Sigmoid colon (tissue), 7 donors: ENCODE measurements around the gene MON1B. TPM values are rescaled to one million over a fixed set of nuclear protein-coding genes. Genes with fewer than 3 reads are reported as not detected.

Source experiments
- DNase-seq: peaks from one replicate; pipeline ENCODE4 v3.0.0-alpha.2; 2019
- H3K27ac ChIP-seq, 4 donors: fragments of 200-600 bp; sonication (generic); one replicate each; pipeline ENCODE4 v1.5.1; 2016 to 2019; ENCODE audit warnings: mild to moderate bottlenecking in 1 of 4
- H3K27me3 ChIP-seq, 3 donors: fragments of 200-600 bp; sonication (generic); one replicate each; pipeline ENCODE4 v1.5.1; 2019; ENCODE audit warnings: mild to moderate bottlenecking in 1 of 3
- H3K36me3 ChIP-seq, 4 donors: fragments of 200-600 bp; sonication (generic); one replicate each; pipeline ENCODE4 v1.5.1; 2016 to 2019
- H3K4me1 ChIP-seq, 4 donors: fragments of 200-600 bp; sonication (generic); one replicate each; pipeline ENCODE4 v1.5.1; 2017 to 2019
- H3K4me3 ChIP-seq, 4 donors: fragments of 200-600 bp; sonication (generic); one replicate each; pipeline ENCODE4 v1.5.1; 2017 to 2019; ENCODE audit warnings: mild to moderate bottlenecking in 2 of 4, moderate library complexity in 1 of 4
- H3K9me3 ChIP-seq, 4 donors: fragments of 200-600 bp in 3 of 4; sonication (generic) in 3 of 4; one replicate each; pipeline versions ENCODE4 v1.5.1 to v1.6.1; 2013 to 2019
- EP300 ChIP-seq, 4 donors: sonication (generic); formaldehyde crosslinking; IDR thresholded peaks; one replicate each; pipeline ENCODE4 v1.6.1; 2017; ENCODE audit warnings: antibody characterized with exemption in 4 of 4
- POLR2A ChIP-seq, 2 donors: fragments of 450-650 bp; IDR thresholded peaks; one replicate each; pipeline ENCODE4 v1.6.1; 2016; ENCODE audit warnings: antibody characterized with exemption in 2 of 2, mild to moderate bottlenecking in 2 of 2, moderate library complexity in 2 of 2
- POLR2AphosphoS5 ChIP-seq, 4 donors: sonication (generic); formaldehyde crosslinking; IDR thresholded peaks; one replicate each; pipeline ENCODE4 v1.6.1; 2017; ENCODE audit warnings: antibody characterized with exemption in 4 of 4
- WGBS, 2 donors: extraction: QIAGEN DNeasy Blood & Tissue Kit; methylation state at CpG; one replicate each; pipeline ENCODE4 v1.1.7; 2013; 5-methylcytosine and 5-hydroxymethylcytosine counted together
- intact Hi-C: fragments of 100-400 bp; cut with DNase I; formaldehyde crosslinking; loops from one replicate; pipeline ENCODE4 v1.15.1; 2023
- polyA plus RNA-seq, 3 donors: library from polyadenylated mRNA; stranded (reverse); fragments of 200-250 nt; gene quantifications; one replicate each; pipeline ENCODE4 v1.2.3, GENCODE V29; 2013
- total RNA-seq, 4 donors: library from RNA; depleted of rRNA; stranded (reverse); fragments of >200 nt; gene quantifications; one replicate each; pipeline ENCODE4 v1.1.0, GENCODE V29; 2016
- TF ChIP-seq, protein P1 (sequence below), 4 experiments: fragments of 450-650 bp in 3 of 4; fragments of 200-600 bp in 1 of 4; IDR thresholded peaks; one replicate each; pipeline ENCODE4 v1.5.1; 2016 to 2019; ENCODE audit warnings: antibody characterized with exemption in 4 of 4, mild to moderate bottlenecking in 3 of 4, moderate library complexity in 2 of 4
- donor health status: healthy with polysubstance abuse.
- donor health status: Bipolar disorder and iron deficiency.
- donor health status: healthy.

MON1B gene
- total and polyA plus RNA-seq, 7 donors, result 12.0 to 38.6 (median 13.9) TPM

DNA sequence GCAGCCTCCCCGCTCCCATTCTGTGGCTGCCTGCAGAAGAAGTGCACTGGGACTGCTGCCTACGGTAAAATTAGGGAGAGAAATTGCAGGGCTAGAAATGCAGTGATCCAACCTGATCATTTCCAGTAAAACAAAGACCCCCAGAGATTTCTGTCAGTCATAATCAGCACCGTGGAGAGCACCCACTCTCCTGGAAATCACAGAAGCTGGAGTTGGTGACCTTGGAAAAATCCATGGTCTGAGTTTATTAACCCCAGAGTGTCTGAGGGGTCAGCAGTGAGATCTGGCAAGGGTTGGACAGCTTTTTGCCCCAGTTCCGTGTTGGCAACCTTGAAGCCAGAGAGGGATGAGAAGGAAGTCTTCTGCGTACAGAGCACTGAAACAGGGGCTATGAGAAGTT lies 16.0 kb downstream of the MON1B start:
- Histone ChIP-seq H3K27ac (no peak overlapping the region), H3K36me3 (no peaks in the 10 kb centered on the region), H3K4me1 (peaks cover 0 to 5% (median 3%) of the 10 kb centered on the region in 4 donors), H3K9me3 (no peaks in the 10 kb centered on the region), H3K4me3 (no peak overlapping the region), H3K27me3 (peaks cover 0 to 12% (median 9%) of the 10 kb centered on the region in 3 donors)
- no peak for TF ChIP-seq EP300 (IDR thresholded peaks at IDR 0.05)
- no peak for TF ChIP-seq POLR2A (IDR thresholded peaks at IDR 0.05)
- no peak for TF ChIP-seq POLR2AphosphoS5 (IDR thresholded peaks at IDR 0.05)
- TF ChIP-seq, protein P1, sequence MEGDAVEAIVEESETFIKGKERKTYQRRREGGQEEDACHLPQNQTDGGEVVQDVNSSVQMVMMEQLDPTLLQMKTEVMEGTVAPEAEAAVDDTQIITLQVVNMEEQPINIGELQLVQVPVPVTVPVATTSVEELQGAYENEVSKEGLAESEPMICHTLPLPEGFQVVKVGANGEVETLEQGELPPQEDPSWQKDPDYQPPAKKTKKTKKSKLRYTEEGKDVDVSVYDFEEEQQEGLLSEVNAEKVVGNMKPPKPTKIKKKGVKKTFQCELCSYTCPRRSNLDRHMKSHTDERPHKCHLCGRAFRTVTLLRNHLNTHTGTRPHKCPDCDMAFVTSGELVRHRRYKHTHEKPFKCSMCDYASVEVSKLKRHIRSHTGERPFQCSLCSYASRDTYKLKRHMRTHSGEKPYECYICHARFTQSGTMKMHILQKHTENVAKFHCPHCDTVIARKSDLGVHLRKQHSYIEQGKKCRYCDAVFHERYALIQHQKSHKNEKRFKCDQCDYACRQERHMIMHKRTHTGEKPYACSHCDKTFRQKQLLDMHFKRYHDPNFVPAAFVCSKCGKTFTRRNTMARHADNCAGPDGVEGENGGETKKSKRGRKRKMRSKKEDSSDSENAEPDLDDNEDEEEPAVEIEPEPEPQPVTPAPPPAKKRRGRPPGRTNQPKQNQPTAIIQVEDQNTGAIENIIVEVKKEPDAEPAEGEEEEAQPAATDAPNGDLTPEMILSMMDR (IDR thresholded peaks at IDR 0.05), result no peak
- DNase-seq, result no peak
- WGBS, 2 donors, result 73 to 78% methylated on average over 5 of the region's 5 CpGs
- intact Hi-C loops, result no loop called here

- no peak overlapping the region for H3K27ac ChIP-seq
- no peak for DNase-seq
- H3K9me3 ChIP-seq, result no peaks in the 10 kb centered on the region
- H3K36me3 ChIP-seq, result no peaks in the 10 kb centered on the region
- TF ChIP-seq POLR2AphosphoS5 (IDR thresholded peaks at IDR 0.05) (no peak), POLR2A (IDR thresholded peaks at IDR 0.05) (no peak), EP300 (IDR thresholded peaks at IDR 0.05) (no peak)
- TF ChIP-seq, protein P1 (IDR thresholded peaks at IDR 0.05), result no peak
- H3K4me1 ChIP-seq, result peaks cover 0 to 19% (median 10%) of the 10 kb centered on the region in 4 donors
- peaks cover 4 to 26% (median 21%) of the 10 kb centered on the region in 3 donors for H3K27me3 ChIP-seq
- H3K4me3 ChIP-seq, result no peak overlapping the region
- intact Hi-C loops, result no loop called here
- WGBS, 2 donors, result 79 to 98% methylated on average over 3 of the region's 3 CpGs
Observed at GRCh38 chr16:77208382-77208781, 17.4 kb downstream of the MON1B start.

DNA sequence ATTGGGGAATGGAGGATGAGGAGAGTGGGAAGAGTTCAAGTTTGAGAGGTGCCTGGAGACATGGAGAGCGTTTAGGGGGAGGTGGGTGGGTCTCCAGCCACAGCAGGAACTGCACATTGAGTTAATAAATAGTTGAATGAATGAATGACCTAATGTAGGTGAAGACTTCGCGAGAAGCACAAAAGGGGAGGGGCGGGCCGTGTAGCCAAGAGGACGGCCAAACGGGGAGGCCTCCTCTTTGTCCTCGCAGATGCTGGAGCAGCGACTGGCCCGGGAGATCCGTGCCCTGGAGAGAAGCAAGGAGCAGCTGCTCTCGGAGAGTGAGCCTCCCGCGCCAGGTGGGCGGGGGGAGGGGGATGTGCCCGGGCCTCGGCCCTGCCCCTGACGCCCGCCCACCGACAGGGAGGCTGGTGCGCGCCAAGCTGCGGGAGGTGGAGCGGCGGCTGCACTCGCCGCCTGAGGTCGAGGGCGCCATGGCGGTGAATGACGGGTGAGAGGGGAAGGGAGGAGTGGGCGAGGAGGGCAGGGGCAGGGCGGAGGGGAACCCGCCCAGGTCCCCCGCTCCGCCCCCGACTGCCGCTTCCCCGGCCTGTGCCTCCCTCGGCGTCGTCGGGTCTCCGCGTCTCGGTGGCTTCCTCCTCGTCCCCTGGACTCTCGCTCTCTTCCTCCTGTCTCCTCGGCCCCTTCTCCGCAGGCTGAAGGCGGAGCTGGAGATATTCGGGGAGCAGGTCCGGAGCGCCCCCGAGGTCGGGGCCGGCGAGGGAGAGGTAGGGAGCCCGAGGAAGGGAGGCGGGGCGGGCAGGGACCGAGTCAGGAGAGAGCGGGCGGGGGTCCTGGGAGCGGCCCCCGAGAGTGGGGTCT lies 21.1 kb downstream of the MON1B start:
- intact Hi-C loops, result no loop called here
- no peak for DNase-seq
- Histone ChIP-seq H3K4me3 (peak overlapping the region; percentile 39 to 63 (median 50)), H3K27ac (peak overlapping the region; percentile 16 to 77 (median 54)), H3K36me3 (no peaks in the 10 kb centered on the region), H3K4me1 (peaks cover 0 to 19% (median 10%) of the 10 kb centered on the region in 4 donors), H3K9me3 (no peaks in the 10 kb centered on the region), H3K27me3 (peaks cover 4 to 34% (median 23%) of the 10 kb centered on the region in 3 donors)
- 1% methylated on average over 66 of the region's 66 CpGs for WGBS, 2 donors
- peak in 1 of 4 donors; percentile 37 for TF ChIP-seq POLR2AphosphoS5 (IDR thresholded peaks at IDR 0.05)
- TF ChIP-seq, protein P1 (IDR thresholded peaks at IDR 0.05), result no peak
- TF ChIP-seq POLR2A (IDR thresholded peaks at IDR 0.05), result no peak

GRCh38 chr16:77212741-77213541 lies 22.0 kb downstream of the MON1B start:
- TF ChIP-seq POLR2A (IDR thresholded peaks at IDR 0.05) (no peak), POLR2AphosphoS5 (IDR thresholded peaks at IDR 0.05) (peak in 2 of 4 donors; percentile 9 to 21)
- Histone ChIP-seq H3K27me3 (peaks cover 4 to 34% (median 23%) of the 10 kb centered on the region in 3 donors), H3K36me3 (no peaks in the 10 kb centered on the region), H3K27ac (peak overlapping the region; percentile 16 to 77 (median 54)), H3K9me3 (no peaks in the 10 kb centered on the region), H3K4me3 (peak overlapping the region; percentile 39 to 63 (median 50)), H3K4me1 (peaks cover 0 to 19% (median 10%) of the 10 kb centered on the region in 4 donors)
- peak; percentile 78 for DNase-seq
- WGBS, 2 donors, result 21 to 24% methylated on average over 62 of the region's 62 CpGs
- intact Hi-C loops, result no loop called here
